Smooth muscle cell (in vitro differentiated cells): ENCODE data around the gene DOCK1. TPM values are rescaled to one million over a fixed set of nuclear protein-coding genes. Genes with fewer than 3 reads are reported as not detected.
"Not testable (repeated sequence)": the region's sequence is repeated elsewhere in the genome, so short reads cannot be mapped to it uniquely, and the experiment has no call there.

Source experiments
- DNase-seq: peaks from one replicate; lab custom pipeline; 2025; ENCODE audit not compliant: unreplicated experiment; lab: John Stamatoyannopoulos, UW
- H2AFZ ChIP-seq: fragments of 200-600 bp; sonication (generic); 2 replicates; pipeline ENCODE4 v1.6.0; 2016; ENCODE audit warnings: antibody characterized with exemption, low read depth, mild to moderate bottlenecking
- H3F3A ChIP-seq: fragments of 200-600 bp; sonication (generic); 2 replicates; pipeline ENCODE4 v1.6.0; 2017; ENCODE audit warnings: antibody characterized with exemption, low read depth
- H3K27ac ChIP-seq: fragments of 200-600 bp; sonication (generic); 2 replicates; pipeline ENCODE4 v1.5.1; 2016; ENCODE audit warnings: low read depth, mild to moderate bottlenecking
- H3K27me3 ChIP-seq: fragments of 200-600 bp; sonication (generic); 2 replicates; pipeline ENCODE4 v1.6.1; 2016; ENCODE audit warnings: low read depth, mild to moderate bottlenecking
- H3K36me3 ChIP-seq: fragments of 200-600 bp; sonication (generic); 2 replicates; pipeline ENCODE4 v1.5.1; 2016; ENCODE audit warnings: low read depth
- H3K4me1 ChIP-seq: fragments of 200-600 bp; sonication (generic); 2 replicates; pipeline ENCODE4 v1.5.1; 2016; ENCODE audit warnings: low read depth
- H3K4me2 ChIP-seq: fragments of 200-600 bp; sonication (generic); 2 replicates; pipeline ENCODE4 v1.6.0; 2016; ENCODE audit warnings: mild to moderate bottlenecking
- H3K4me3 ChIP-seq: fragments of 200-600 bp; sonication (generic); 2 replicates; pipeline ENCODE4 v1.5.1; 2016; ENCODE audit warnings: mild to moderate bottlenecking
- H3K79me2 ChIP-seq: fragments of 200-600 bp; sonication (generic); 2 replicates; pipeline ENCODE4 v1.6.0; 2016; ENCODE audit warnings: low read depth, mild to moderate bottlenecking
- H3K9ac ChIP-seq: fragments of 200-600 bp; sonication (generic); 2 replicates; pipeline ENCODE4 v1.6.0; 2016; ENCODE audit warnings: low read depth
- H3K9me3 ChIP-seq: fragments of 200-600 bp; sonication (generic); replicated peaks from 2 replicates; pipeline ENCODE4 v1.5.1; 2016; ENCODE audit warnings: low read depth
- H4K20me1 ChIP-seq: fragments of 200-600 bp; sonication (generic); 2 replicates; pipeline ENCODE4 v1.6.0; 2016; ENCODE audit warnings: low read depth
- CTCF ChIP-seq: fragments of 200-600 bp; sonication (generic); IDR thresholded peaks from 2 replicates; pipeline ENCODE4 v1.5.1; 2017; ENCODE audit warnings: borderline replicate concordance, mild to moderate bottlenecking, antibody characterized with exemption; ENCODE audit not compliant: insufficient read depth, poor library complexity, severe bottlenecking
- WGBS: methylation state at CpG from one replicate; pipeline ENCODE4 v1.1.7; 2016; ENCODE audit warnings: low lambda C conversion rate; 5-methylcytosine and 5-hydroxymethylcytosine counted together
- polyA plus RNA-seq: library from polyadenylated mRNA; unstranded; fragments of >200 nt; fragmentation: Nextera tagmentation; extraction: Ambion mirVana; gene quantifications from 2 replicates; pipeline ENCODE4 v1.2.1, GENCODE V29; 2016
- total RNA-seq: library from RNA; depleted of rRNA; stranded (reverse); fragments of >200 nt; gene quantifications from 2 replicates; pipeline ENCODE4 v1.2.3, GENCODE V29; 2014

DOCK1 gene
- total and polyA plus RNA-seq, 2 experiments from 2014 or later, result 18.4 to 37.1 TPM

GRCh38 chr10:126889421-126889820 is 15.8 kb upstream of the DOCK1 start:
- H3F3A ChIP-seq, result no peaks in the 10 kb centered on the region
- no peak for DNase-seq
- no peak overlapping the region for H3K4me2 ChIP-seq
- H3K4me1 ChIP-seq, result no peaks in the 10 kb centered on the region
- 85% methylated on average over 1 of the region's 1 CpG for WGBS
- H3K9ac ChIP-seq, result no peak overlapping the region
- no peak overlapping the region for H3K4me3 ChIP-seq
- no peaks in the 10 kb centered on the region for H3K36me3 ChIP-seq
- no peaks in the 10 kb centered on the region for H3K9me3 ChIP-seq
- no peak overlapping the region for H2AFZ ChIP-seq
- no peak for TF ChIP-seq CTCF
- H4K20me1 ChIP-seq, result no peaks in the 10 kb centered on the region
- no peaks in the 10 kb centered on the region for H3K79me2 ChIP-seq
- H3K27me3 ChIP-seq, result no peaks in the 10 kb centered on the region
- H3K27ac ChIP-seq, result no peak overlapping the region

- not testable (repeated sequence) for H4K20me1 ChIP-seq, H2AFZ ChIP-seq, H3K36me3 ChIP-seq, H3K9ac ChIP-seq, H3F3A ChIP-seq, H3K4me2 ChIP-seq, DNase-seq, H3K27ac ChIP-seq, H3K9me3 ChIP-seq, H3K79me2 ChIP-seq, H3K4me1 ChIP-seq, H3K4me3 ChIP-seq, H3K27me3 ChIP-seq
- 91% methylated on average over 5 of the region's 5 CpGs for WGBS
These were observed 14.4 kb upstream of the DOCK1 start for GRCh38 chr10:126890797-126891196.

- H2AFZ ChIP-seq, result no peak overlapping the region
- H3K9ac ChIP-seq, result no peak overlapping the region
- H3K79me2 ChIP-seq, result no peaks in the 10 kb centered on the region
- H3K4me2 ChIP-seq, result no peak overlapping the region
- TF ChIP-seq CTCF, result no peak
- WGBS, result 85% methylated on average over 16 of the region's 16 CpGs
- H3K4me1 ChIP-seq, result no peaks in the 10 kb centered on the region
- H3K9me3 ChIP-seq, result no peaks in the 10 kb centered on the region
- no peak overlapping the region for H3K4me3 ChIP-seq
- no peaks in the 10 kb centered on the region for H3F3A ChIP-seq
- H3K36me3 ChIP-seq, result no peaks in the 10 kb centered on the region
- DNase-seq, result no peak
- H3K27me3 ChIP-seq, result no peaks in the 10 kb centered on the region
- no peak overlapping the region for H3K27ac ChIP-seq
- H4K20me1 ChIP-seq, result no peaks in the 10 kb centered on the region
These were observed 12.7 kb upstream of the DOCK1 start for GRCh38 chr10:126892226-126893175.

GRCh38 chr10:126893206-126893605 is 12.0 kb upstream of the DOCK1 start:
- DNase-seq, result no peak
- H3K27me3 ChIP-seq, result no peaks in the 10 kb centered on the region
- no peaks in the 10 kb centered on the region for H3K79me2 ChIP-seq
- no peaks in the 10 kb centered on the region for H3F3A ChIP-seq
- no peaks in the 10 kb centered on the region for H4K20me1 ChIP-seq
- no peak overlapping the region for H3K4me3 ChIP-seq
- H3K9ac ChIP-seq, result no peak overlapping the region
- H3K36me3 ChIP-seq, result no peaks in the 10 kb centered on the region
- H3K27ac ChIP-seq, result no peak overlapping the region
- no peak overlapping the region for H3K4me2 ChIP-seq
- no peaks in the 10 kb centered on the region for H3K9me3 ChIP-seq
- no peaks in the 10 kb centered on the region for H3K4me1 ChIP-seq
- no peak for TF ChIP-seq CTCF
- no peak overlapping the region for H2AFZ ChIP-seq
- WGBS, result 92% methylated on average over 9 of the region's 9 CpGs
